K562 (cell line): ENCODE results near the gene NCOA6. TPM values are rescaled to one million over a fixed set of nuclear protein-coding genes. Genes with fewer than 3 reads are reported as not detected.
A peak's percentile ranks its signal among the peaks of the same experiment; 100 is the strongest.

Experiments
- BRF1 ChIP-seq: IDR thresholded peaks from 3 replicates; pipeline ENCODE4 v1.6.1; 2011; ENCODE audit warnings: borderline replicate concordance, mild to moderate bottlenecking; ENCODE audit not compliant: insufficient read length; ENCODE audit errors: extremely low read depth
- KHSRP ChIP-seq: fragments of 450-650 bp; IDR thresholded peaks from 2 replicates; pipeline ENCODE4 v1.6.1; 2017
- MAFF ChIP-seq: IDR thresholded peaks from 2 replicates; pipeline ENCODE4 v1.6.1; 2012; ENCODE audit warnings: low read length, improper control_type of control experiment
- MEF2D ChIP-seq: conservative IDR thresholded peaks from 2 replicates; pipeline ENCODE4 v1.6.1; 2016; ENCODE audit warnings: low read depth, missing genetic modification characterization, missing compliant biosample characterization
- NEUROD1 ChIP-seq: fragments of 150-350 bp; IDR thresholded peaks from 2 replicates; pipeline ENCODE4 v1.6.1; 2014; ENCODE audit warnings: borderline replicate concordance, low read length, low read depth; ENCODE audit not compliant: partially characterized antibody
- PTBP1 ChIP-seq: fragments of 200-400 bp; formaldehyde crosslinking; IDR thresholded peaks from 2 replicates; pipeline ENCODE4 v1.6.1; 2017; ENCODE audit warnings: low read depth, low read length
- RBM17 ChIP-seq: fragments of 200-400 bp; formaldehyde crosslinking; IDR thresholded peaks from 2 replicates; pipeline ENCODE4 v1.6.1; 2017; ENCODE audit warnings: low read depth, mild to moderate bottlenecking, low read length, borderline replicate concordance
- RBM22 ChIP-seq: fragments of 200-400 bp; formaldehyde crosslinking; IDR thresholded peaks from 2 replicates; pipeline ENCODE4 v1.6.1; 2018; ENCODE audit warnings: low read length, low read depth; ENCODE audit not compliant: poor library complexity, severe bottlenecking
- RBM39 ChIP-seq: fragments of 200-400 bp; formaldehyde crosslinking; optimal IDR thresholded peaks from 2 replicates; pipeline ENCODE3; 2018; ENCODE audit warnings: low read depth, low read length
- SNIP1 ChIP-seq: fragments of 450-650 bp; IDR thresholded peaks from 2 replicates; pipeline ENCODE4 v1.7.1; 2017; ENCODE audit warnings: low read depth, mild to moderate bottlenecking
- SPI1 ChIP-seq: IDR thresholded peaks from 2 replicates; pipeline ENCODE4 v1.6.1; 2011; ENCODE audit warnings: low read depth, low read length, control low read depth, borderline replicate concordance
- U2AF2 ChIP-seq: fragments of 200-400 bp; formaldehyde crosslinking; optimal IDR thresholded peaks from 2 replicates; pipeline ENCODE3; 2017; ENCODE audit warnings: low read depth, mild to moderate bottlenecking, low read length
- ZNF121 ChIP-seq: sonication (generic); formaldehyde crosslinking; conservative IDR thresholded peaks from 2 replicates; pipeline ENCODE4 v1.8.0; 2022; ENCODE audit warnings: missing genetic modification reagents
- polyA plus RNA-seq, 8 experiments: library from polyadenylated mRNA; depleted of rRNA in 4 of 8; stranded (reverse) in 5 of 8; unstranded in 3 of 8; fragments of >200 nt; fragmentation: Nextera tagmentation in 2 of 8; fragmentation: Illumina TruSeq in 1 of 8; extraction: Ambion mirVana in 2 of 8; extraction: Trizol in 1 of 8; gene quantifications; 2 replicates each; pipeline versions ENCODE4 v1.2.1 to v1.2.3, GENCODE V29; 2011 to 2014; ENCODE audit warnings: inconsistent platforms in 1 of 8, missing spikeins in 1 of 8
- total RNA-seq, 7 experiments: library from RNA; depleted of rRNA in 6 of 7; stranded (reverse); fragments of >200 nt in 6 of 7; fragmentation: Illumina TruSeq in 2 of 7; extraction: Trizol in 2 of 7; gene quantifications; 2 replicates each; pipeline versions ENCODE4 v1.2.1 to v1.2.3, GENCODE V29; 2011 to 2021; ENCODE audit warnings: low replicate concordance in 1 of 7
- TF ChIP-seq, protein P1 (sequence below): fragments of 250-450 bp; sonication (Bioruptor Pico); IDR thresholded peaks from 2 replicates; pipeline ENCODE4 v1.9.0; 2021; ENCODE audit warnings: mild to moderate bottlenecking, inconsistent platforms
- TF ChIP-seq, protein P2 (sequence below): fragments of 450-650 bp; IDR thresholded peaks from 2 replicates; pipeline ENCODE4 v1.6.1; 2017; ENCODE audit warnings: mild to moderate bottlenecking, moderate library complexity
- TF ChIP-seq, protein P3 (sequence below): fragments of 450-650 bp; IDR thresholded peaks from 2 replicates; pipeline ENCODE4 v1.6.1; 2018; ENCODE audit warnings: mild to moderate bottlenecking, low read depth; ENCODE audit not compliant: partially characterized antibody
- TF ChIP-seq, protein P4 (sequence below): sonication (generic); formaldehyde crosslinking; IDR thresholded peaks from 2 replicates; pipeline ENCODE4 v1.9.0; 2022; ENCODE audit warnings: mild to moderate bottlenecking, missing genetic modification reagents

NCOA6 gene
- total and polyA plus RNA-seq, 9 of the 15 experiments (the other 6 are each of a cell fraction or from before 2014, with no cell fraction given) = 6.1 to 25.0 (median 9.5) TPM

DNA sequence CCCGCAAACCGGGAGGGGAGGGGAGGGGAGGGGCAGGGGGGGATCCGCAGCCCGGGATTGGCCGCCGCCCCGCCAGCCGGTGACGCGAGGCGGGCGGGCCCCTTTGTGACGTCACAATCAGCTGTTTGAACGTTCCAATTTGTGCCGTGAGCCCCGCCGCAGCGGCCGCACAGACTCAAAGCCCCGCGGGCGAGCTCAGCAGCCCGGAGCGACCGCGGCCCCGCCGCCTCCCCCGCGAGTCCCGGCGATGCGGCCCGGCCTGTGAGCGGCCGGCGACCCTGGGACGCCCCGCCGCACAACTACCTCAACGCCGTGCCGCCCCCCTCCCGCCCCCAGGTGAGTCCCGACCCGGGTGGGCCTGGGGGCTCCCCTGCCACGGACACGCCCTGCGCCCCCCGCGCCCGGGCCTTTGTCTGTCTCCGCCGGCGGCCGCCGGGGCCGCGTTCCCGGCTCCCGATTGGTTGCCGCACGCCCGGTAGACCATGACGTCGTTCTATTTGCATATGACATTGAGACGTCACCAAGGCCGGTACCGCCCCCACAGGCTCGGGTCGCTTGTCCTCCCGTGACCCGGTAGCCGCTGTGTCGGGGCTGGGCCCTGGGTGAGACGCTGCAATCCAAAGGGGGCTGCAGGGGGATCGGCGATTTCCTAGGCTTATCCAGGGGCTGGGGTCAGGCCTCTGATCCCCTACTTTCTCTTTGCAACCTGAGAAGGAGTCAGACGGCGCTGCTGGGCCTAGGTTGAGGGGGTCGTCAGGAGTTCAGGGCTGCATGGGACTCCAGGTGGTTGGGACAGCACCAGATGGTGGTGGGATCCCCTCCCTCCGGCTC lies 121.1 kb downstream of the NCOA6 start, which contains the start of gene TP53INP2 (continued):
- TF ChIP-seq, protein P1, sequence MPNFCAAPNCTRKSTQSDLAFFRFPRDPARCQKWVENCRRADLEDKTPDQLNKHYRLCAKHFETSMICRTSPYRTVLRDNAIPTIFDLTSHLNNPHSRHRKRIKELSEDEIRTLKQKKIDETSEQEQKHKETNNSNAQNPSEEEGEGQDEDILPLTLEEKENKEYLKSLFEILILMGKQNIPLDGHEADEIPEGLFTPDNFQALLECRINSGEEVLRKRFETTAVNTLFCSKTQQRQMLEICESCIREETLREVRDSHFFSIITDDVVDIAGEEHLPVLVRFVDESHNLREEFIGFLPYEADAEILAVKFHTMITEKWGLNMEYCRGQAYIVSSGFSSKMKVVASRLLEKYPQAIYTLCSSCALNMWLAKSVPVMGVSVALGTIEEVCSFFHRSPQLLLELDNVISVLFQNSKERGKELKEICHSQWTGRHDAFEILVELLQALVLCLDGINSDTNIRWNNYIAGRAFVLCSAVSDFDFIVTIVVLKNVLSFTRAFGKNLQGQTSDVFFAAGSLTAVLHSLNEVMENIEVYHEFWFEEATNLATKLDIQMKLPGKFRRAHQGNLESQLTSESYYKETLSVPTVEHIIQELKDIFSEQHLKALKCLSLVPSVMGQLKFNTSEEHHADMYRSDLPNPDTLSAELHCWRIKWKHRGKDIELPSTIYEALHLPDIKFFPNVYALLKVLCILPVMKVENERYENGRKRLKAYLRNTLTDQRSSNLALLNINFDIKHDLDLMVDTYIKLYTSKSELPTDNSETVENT (CRISPR knock-in tag) = no peak
- TF ChIP-seq U2AF2 (no peak), RBM22 (no peak), RBM17 (no peak), MAFF (no peak), PTBP1 (no peak), ZNF121 (CRISPR knock-in tag) (no peak), MEF2D (tag) (no peak), RBM39 (no peak), BRF1 (no peak), SNIP1 (no peak), SPI1 (no peak), KHSRP (no peak), NEUROD1 (no peak)
- TF ChIP-seq, protein P2, sequence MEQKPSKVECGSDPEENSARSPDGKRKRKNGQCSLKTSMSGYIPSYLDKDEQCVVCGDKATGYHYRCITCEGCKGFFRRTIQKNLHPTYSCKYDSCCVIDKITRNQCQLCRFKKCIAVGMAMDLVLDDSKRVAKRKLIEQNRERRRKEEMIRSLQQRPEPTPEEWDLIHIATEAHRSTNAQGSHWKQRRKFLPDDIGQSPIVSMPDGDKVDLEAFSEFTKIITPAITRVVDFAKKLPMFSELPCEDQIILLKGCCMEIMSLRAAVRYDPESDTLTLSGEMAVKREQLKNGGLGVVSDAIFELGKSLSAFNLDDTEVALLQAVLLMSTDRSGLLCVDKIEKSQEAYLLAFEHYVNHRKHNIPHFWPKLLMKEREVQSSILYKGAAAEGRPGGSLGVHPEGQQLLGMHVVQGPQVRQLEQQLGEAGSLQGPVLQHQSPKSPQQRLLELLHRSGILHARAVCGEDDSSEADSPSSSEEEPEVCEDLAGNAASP = peak; percentile 99
- TF ChIP-seq, protein P3, sequence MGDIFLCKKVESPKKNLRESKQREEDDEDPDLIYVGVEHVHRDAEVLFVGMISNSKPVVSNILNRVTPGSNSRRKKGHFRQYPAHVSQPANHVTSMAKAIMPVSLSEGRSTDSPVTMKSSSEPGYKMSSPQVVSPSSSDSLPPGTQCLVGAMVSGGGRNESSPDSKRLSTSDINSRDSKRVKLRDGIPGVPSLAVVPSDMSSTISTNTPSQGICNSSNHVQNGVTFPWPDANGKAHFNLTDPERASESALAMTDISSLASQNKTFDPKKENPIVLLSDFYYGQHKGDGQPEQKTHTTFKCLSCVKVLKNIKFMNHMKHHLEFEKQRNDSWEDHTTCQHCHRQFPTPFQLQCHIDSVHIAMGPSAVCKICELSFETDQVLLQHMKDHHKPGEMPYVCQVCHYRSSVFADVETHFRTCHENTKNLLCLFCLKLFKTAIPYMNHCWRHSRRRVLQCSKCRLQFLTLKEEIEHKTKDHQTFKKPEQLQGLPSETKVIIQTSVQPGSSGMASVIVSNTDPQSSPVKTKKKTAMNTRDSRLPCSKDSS = no peak
- TF ChIP-seq, protein P4, sequence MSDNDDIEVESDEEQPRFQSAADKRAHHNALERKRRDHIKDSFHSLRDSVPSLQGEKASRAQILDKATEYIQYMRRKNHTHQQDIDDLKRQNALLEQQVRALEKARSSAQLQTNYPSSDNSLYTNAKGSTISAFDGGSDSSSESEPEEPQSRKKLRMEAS (CRISPR knock-in tag) = 0 out of 2 replicates have a peak, but pooled peaks have one; percentile 15
